NCI-H345 (cell line): Measurements from ENCODE around the gene DHPS.
"Not testable (repeated sequence)": the region's sequence is repeated elsewhere in the genome, so short reads cannot be mapped to it uniquely, and the experiment has no call there.

ENCODE experiments used
- DNase-seq: peaks from one replicate; lab custom pipeline; 2025; lab: John Stamatoyannopoulos, UW

Gene DHPS

GRCh38 chr19:12705654-12706331, 24.1 kb upstream of the DHPS start:
- no peak for DNase-seq

- DNase-seq, result no peak
Measured at GRCh38 chr19:12705169-12705568, 23.5 kb upstream of the DHPS start.

GRCh38 chr19:12703046-12703445, 21.4 kb upstream of the DHPS start:
- no peak for DNase-seq

- DNase-seq, result no peak
Measured at GRCh38 chr19:12701596-12702282, 20.1 kb upstream of the DHPS start.

GRCh38 chr19:12698138-12698537, 16.5 kb upstream of the DHPS start:
- no peak for DNase-seq

GRCh38 chr19:12697425-12697824, 15.7 kb upstream of the DHPS start:
- DNase-seq, result not testable (repeated sequence)

- DNase-seq, result peak; percentile 75
Measured at GRCh38 chr19:12696366-12697335, 15.0 kb upstream of the DHPS start, which contains the start of gene FBXW9. FBXW9 (minus strand) TSS chr19:12696631; CDS start chr19:12696581, 50 bp downstream.

- no peak for DNase-seq
Measured at GRCh38 chr19:12695997-12696365, 14.3 kb upstream of the DHPS start.

GRCh38 chr19:12695514-12695913, 13.8 kb upstream of the DHPS start:
- no peak for DNase-seq

GRCh38 chr19:12695096-12695495, 13.4 kb upstream of the DHPS start:
- no peak for DNase-seq

GRCh38 chr19:12694641-12695040, 13.0 kb upstream of the DHPS start:
- no peak for DNase-seq

- DNase-seq, result no peak
Measured at GRCh38 chr19:12692960-12693359, 11.3 kb upstream of the DHPS start.

- DNase-seq, result no peak
Measured at GRCh38 chr19:12689581-12690216, 8.0 kb upstream of the DHPS start.

GRCh38 chr19:12689012-12689411, 7.3 kb upstream of the DHPS start:
- DNase-seq, result no peak

- DNase-seq, result no peak
Measured at GRCh38 chr19:12687496-12688196, 6.0 kb upstream of the DHPS start, which contains the start of gene GNG14. GNG14 (plus strand) TSS chr19:12687998; CDS start chr19:12688049, 51 bp downstream.

GRCh38 chr19:12685831-12686230, 4.2 kb upstream of the DHPS start:
- no peak for DNase-seq

- DNase-seq, result no peak
Measured at GRCh38 chr19:12680034-12680433, 1.6 kb downstream of the DHPS start.

- DNase-seq, result not testable (repeated sequence)
Measured at GRCh38 chr19:12678039-12678438, 3.6 kb downstream of the DHPS start.

- no peak for DNase-seq
Measured at GRCh38 chr19:12676928-12677327, 4.8 kb downstream of the DHPS start.

- DNase-seq, result peak; percentile 25
Measured at GRCh38 chr19:12676384-12676792, 5.3 kb downstream of the DHPS start.

- no peak for DNase-seq
Measured at GRCh38 chr19:12675940-12676339, 5.7 kb downstream of the DHPS start.
